Sigmoid colon (tissue), 4 donors: Measurements from ENCODE around the gene IQGAP2.

ENCODE experiments used
- POLR2A ChIP-seq, 2 donors: fragments of 450-650 bp; IDR thresholded peaks; one replicate each; pipeline ENCODE4 v1.6.1; 2016; ENCODE audit warnings: antibody characterized with exemption in 2 of 2, mild to moderate bottlenecking in 2 of 2, moderate library complexity in 2 of 2
- POLR2AphosphoS5 ChIP-seq, 4 donors: sonication (generic); formaldehyde crosslinking; IDR thresholded peaks; one replicate each; pipeline ENCODE4 v1.6.1; 2017; ENCODE audit warnings: antibody characterized with exemption in 4 of 4
- TF ChIP-seq, protein P1 (sequence below), 4 experiments: fragments of 450-650 bp in 3 of 4; fragments of 200-600 bp in 1 of 4; IDR thresholded peaks; one replicate each; pipeline ENCODE4 v1.5.1; 2016 to 2019; ENCODE audit warnings: antibody characterized with exemption in 4 of 4, mild to moderate bottlenecking in 3 of 4, moderate library complexity in 2 of 4

DNA sequence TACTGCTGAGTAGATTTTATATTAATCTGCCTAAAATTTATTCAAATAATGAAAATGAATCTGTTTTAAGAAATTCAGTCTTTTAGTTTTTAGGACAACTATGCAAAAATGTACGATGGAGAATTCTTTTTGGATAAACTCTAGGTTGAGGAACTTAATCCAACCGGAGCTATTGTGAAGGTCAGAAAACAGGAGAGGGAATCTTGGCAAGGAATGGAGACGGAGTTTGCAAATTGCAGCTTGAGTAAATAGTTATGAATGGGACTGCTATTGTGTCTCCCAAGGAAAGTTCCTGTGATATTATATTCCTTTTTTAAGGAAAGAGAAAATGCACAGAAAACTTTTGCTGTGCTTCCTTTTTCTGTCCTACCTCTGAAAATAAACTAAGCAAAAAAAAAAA is 67.9 kb downstream of the IQGAP2 start:
- TF ChIP-seq, protein P1, sequence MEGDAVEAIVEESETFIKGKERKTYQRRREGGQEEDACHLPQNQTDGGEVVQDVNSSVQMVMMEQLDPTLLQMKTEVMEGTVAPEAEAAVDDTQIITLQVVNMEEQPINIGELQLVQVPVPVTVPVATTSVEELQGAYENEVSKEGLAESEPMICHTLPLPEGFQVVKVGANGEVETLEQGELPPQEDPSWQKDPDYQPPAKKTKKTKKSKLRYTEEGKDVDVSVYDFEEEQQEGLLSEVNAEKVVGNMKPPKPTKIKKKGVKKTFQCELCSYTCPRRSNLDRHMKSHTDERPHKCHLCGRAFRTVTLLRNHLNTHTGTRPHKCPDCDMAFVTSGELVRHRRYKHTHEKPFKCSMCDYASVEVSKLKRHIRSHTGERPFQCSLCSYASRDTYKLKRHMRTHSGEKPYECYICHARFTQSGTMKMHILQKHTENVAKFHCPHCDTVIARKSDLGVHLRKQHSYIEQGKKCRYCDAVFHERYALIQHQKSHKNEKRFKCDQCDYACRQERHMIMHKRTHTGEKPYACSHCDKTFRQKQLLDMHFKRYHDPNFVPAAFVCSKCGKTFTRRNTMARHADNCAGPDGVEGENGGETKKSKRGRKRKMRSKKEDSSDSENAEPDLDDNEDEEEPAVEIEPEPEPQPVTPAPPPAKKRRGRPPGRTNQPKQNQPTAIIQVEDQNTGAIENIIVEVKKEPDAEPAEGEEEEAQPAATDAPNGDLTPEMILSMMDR (IDR thresholded peaks at IDR 0.05): no peak
- TF ChIP-seq POLR2AphosphoS5 (IDR thresholded peaks at IDR 0.05): no peak
- TF ChIP-seq POLR2A (IDR thresholded peaks at IDR 0.05): no peak
